NAMALWA (cell line): ENCODE measurements around the gene C3orf85.

ENCODE experiments used
- DNase-seq: peaks from one replicate; pipeline ENCODE4 v3.0.0-alpha.2; 2015; ENCODE audit warnings: low spot score

The C3orf85 gene

DNA sequence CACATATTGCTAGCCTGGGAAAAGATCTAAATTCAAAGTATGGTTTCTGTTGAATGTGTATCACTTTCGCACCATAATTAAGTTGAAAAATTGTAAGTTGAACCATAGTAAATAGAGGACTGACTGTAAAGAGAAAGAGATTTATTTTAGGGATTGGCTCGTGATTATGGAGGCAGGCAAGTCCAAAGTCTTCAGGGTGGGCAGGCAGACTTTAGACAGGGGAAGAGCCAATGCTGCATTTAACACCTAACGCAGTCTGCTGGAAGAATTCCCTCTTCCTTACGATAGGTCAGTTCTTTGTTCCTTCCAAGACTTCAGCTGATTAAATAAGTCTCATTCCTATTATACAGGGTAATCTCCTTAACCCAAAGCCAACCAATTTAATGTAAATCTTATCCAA is 15.8 kb downstream of the C3orf85 start:
- no peak for DNase-seq

DNA sequence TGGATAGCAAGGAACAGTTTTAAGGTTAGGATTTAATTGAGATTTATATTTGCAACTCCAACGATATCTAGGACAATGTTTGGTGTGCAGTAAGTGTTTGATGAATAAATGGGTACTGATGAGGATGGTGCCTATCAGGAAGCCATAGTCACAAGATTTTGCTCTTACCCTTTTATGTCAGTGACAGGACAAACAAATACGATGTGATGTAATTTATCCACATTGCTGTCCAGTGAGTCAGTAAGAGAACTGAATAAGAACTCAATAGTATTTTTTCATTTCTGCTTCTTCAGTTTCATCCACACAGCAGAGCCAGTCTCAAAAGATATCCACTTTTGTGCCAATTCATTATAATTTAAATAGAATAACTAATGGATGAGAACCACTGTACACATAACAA is 18.5 kb downstream of the C3orf85 start:
- DNase-seq = no peak

DNA sequence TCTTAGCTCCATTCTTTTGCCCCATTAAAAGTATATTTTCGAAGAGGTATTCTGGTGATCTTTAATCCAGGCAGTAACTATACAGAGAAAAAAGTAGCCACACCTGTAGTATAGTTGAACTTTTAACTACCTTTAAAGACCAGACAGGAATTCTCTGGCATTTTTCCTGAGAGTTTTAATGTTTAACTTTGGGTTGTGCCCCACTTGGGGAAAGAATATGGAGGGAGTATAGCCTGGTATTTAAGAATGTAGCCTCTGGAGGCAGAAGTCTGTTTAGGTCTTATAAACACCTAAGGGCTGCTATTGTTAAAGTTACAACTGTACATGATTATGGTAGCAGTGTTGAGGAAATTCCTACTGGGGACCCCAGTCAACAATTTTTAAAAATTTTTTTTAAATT is 19.3 kb downstream of the C3orf85 start:
- no peak for DNase-seq

DNA sequence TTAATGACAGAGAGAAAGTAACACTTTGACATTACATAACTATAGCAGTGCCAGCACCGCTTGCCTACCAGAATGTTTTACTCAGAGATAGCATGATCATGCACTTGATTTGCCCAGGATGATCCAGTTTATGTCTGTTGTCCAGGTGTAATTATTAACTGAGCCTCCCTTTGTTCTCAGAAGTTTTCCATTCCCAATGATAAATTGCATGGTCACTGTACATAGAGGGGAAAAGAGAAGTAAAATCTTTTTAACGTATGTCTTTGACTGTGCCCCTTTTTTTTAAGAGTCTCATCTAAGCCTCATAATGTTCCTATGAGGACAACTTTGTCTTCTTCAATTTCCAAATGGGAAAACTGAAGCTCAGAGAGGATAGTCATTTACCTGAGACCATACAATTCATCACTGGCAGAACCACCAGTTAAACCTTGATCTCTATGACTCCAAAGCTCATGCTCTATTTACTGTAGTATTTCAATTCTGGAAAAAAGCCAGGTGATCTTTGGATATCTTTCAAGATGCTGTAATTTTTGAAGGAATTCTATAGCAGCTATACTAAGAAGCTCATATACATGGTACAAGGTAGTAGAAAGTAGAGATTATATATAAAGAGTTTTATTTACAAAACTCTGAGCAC is 25.1 kb downstream of the C3orf85 start:
- DNase-seq = no peak

DNA sequence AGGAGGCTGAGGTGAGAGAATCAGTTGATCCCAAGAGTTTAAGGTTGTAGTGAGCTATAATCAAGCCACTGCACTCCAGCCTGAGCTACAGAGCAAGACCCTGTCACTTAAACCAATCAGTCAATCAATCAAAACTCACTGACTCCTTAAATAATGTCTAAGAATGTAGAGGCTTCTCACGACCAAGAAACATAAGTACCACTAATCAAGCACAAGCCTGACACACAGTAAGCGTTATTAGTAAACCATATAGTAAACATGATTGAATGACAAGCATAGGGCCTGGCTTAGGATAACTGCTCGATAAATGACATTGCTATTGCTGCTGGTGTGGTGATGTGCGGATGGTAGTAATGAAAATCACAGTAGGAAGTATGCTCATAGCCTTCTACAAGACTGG is 29.4 kb downstream of the C3orf85 start:
- DNase-seq = no peak

DNA sequence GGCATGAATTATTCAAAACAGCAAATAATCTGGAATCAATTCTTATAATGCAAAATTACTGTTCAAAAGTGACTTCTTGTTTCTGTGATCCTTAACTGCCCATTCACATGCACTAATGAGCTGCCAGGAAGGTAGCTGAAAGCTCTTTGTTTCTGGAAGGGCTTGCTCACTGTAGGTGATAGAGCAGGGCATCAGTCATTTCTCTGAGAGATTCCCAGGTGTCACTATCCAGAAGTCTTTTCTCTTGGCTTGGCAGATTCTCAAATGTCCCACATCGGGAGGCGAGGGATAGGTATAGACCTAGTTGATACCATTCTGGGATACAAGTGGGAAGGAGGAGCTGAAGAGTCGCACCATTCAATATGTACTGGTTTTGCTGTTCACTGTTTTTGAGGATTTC is 35.0 kb downstream of the C3orf85 start:
- DNase-seq = no peak

DNA sequence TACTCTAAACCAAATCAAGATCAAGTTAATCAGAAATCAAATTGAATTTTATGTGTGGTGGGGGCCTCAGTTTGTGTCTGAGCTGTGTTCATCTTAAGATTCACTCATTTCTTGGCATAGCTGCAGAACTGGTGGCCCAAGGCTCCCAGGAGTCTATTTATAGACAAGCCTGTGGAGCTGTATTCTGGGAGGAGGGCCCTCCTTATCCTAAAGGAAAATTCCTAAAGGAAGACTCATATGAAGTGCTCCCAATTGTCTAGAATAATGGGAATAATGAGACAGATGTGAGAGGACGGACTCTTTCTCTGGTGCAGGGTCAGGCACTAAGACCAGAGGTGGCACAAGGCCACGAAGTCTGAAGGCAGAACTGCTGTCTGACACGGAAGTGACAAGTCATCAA is 38.9 kb downstream of the C3orf85 start:
- no peak for DNase-seq

DNA sequence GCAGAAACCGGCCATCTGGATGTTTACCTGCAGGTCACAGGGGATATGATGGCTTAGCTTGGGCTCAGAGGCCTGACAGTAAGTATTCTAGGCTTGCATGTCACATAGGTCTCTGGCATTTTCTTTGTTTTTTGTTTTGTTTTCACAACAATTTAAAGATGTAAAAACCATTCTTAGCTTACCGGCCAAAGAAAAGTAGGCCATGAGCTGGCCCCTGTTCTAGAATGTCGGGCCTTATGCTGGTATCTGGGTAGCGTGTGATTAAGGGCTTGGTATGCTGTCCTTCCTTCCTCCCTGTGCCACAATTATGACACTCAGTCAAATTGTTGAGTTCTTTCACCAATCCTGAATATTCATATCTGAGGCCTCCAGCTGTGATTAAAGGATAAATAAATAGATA is 40.2 kb downstream of the C3orf85 start:
- DNase-seq = no peak

DNA sequence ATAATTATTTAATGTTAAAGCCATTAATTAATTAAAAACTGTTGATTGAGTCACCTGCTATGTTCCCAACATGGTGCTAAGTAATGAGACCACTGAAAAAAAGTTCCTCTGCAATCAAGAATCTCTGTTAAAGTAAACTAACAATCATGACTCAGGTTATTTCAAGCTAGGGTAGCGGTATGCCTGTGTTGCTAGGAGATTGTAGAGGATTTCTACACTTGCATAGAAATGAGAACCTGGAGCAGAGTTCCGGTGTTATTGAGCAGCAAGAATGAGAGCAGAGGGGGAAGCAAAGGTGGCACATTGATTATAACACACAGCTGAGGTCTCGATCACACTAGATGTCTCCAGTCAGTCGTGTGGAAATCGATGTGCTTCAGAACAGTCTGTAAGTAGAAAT is 41.4 kb downstream of the C3orf85 start:
- DNase-seq = no peak

DNA sequence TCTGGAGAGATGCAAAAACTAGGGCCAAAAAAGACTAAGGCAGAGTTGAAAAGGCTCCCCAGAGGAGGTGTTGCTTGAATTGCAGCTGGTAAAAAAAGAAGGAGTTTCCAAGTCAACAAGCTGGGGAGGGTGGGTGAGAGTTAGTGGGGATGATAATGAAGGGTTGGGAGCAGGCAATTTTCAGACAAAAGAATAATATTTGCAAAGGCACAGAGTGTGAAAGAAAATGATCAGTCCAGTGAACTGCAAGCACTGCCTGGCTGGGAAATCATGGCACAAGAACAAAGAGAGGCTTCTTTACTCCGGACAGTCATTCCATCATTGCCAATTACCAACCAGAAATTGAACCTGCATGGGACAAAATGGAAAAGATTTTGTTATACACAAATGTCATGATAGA is 42.2 kb downstream of the C3orf85 start:
- DNase-seq = no peak

DNA sequence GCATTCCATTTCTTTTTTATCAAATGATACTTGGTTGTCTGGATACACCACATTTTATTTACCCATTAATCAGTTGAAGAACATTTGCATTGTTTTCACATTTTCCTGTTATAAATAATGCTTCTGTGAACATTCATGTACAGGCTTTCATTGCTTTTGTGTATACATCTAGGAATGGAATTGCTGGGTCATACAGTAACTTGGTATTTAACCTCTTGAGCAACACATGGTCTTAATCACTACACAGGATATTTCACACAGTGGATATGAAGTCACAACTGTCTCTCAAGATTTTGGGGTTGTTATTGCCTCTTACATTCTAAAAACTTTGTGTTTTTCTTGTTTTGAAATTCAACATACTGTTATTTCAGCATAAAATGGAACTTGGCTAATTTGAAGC is 48.2 kb downstream of the C3orf85 start:
- no peak for DNase-seq

DNA sequence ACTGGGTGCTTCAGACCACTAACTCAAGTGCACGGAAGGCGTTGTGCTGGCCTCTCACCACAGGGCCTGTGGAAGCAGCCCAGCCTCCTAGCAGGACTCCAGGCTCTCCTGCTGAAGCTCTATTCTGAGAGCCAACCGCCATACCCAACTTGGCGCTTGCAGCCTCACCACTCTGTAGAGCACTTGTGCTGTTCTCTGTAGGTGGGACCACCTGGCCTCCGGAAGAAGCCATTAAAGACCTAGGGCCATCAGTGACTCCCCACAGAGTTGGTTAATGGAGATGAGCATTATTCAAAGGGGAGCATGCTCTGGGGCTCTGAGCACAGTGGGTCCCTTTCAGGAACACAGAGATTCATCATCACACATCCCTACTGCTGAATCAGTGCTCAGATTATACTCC is 50.9 kb downstream of the C3orf85 start:
- no peak for DNase-seq

DNA sequence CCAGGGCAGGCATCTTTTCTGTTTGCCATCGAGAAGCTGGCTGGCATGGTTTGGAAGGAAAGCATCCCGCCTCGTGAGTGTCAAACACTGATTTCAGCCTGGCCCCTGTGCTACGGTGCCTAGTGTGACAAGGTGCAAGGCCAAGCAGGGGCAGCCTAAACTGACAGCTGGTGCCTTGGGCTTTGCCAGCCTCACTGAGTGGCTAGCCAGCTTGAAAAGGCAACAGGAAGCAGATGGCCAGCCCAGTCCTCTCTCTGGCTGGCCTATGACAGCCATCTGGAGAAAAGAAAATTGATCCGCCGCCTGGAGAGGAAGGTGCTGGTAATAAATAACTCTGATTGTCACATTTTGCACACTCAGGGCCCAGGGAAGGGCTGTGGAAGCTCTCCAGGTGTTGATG is 52.2 kb downstream of the C3orf85 start:
- no peak for DNase-seq

DNA sequence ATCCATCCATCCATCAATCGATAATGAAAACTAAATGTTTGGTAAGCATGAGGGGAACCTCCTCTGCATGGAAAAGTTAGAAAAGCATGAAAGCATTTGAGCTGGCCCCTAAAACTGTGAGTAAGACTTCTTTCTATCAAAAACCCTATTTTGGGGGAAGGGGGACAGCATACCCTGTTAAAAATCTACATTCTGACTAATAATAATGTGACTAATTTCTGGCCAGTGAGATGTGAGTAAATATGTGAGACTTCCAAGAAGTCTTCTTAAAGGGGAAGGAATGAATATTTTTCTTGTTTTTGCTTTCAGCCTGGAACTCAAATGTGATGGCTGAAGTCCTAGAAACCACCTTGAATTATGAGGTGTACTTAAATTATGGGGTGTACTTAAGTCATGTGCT is 54.9 kb downstream of the C3orf85 start:
- no peak for DNase-seq

DNA sequence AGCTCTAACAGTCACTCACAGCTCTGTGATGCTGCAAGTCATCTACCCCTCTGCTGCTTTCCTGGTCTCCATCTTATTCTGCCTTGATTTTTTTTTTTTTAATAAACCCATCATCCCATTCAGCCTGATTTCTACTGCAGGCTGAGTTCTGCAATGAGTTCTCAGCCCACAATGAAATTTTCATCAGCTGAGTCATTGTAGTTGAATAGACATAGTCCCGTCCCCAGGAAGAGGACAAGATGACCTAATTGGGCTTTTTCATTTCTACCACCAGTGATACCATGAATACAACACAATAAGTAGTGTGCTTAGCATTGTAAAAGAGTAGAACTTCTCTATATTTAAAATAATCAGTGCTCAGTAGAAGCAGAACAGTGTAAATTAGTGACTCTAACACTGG is 59.3 kb downstream of the C3orf85 start:
- no peak for DNase-seq
